Gastroesophageal sphincter (tissue), 4 donors: ENCODE measurements around the gene OCSTAMP. TPM values are rescaled to one million over a fixed set of nuclear protein-coding genes. Genes with fewer than 3 reads are reported as not detected.

Experiments used
- ATAC-seq: fragments of 150-250 bp; one replicate; pipeline ENCODE4 v1.9.1; 2016; ENCODE audit warnings: mild to moderate bottlenecking, moderate library complexity
- H3K27ac ChIP-seq, 4 donors: fragments of 200-600 bp; sonication (generic) in 3 of 4; 1 replicate in 3 of 4; 2 replicates in 1 of 4; pipeline ENCODE4 v1.5.1; 2016 to 2019
- H3K27me3 ChIP-seq: fragments of 200-600 bp; sonication (generic); one replicate; pipeline ENCODE4 v1.5.1; 2019
- H3K36me3 ChIP-seq, 2 donors: fragments of 200-600 bp; sonication (generic); one replicate each; pipeline ENCODE4 v1.5.1; 2019; ENCODE audit warnings: control low read depth in 1 of 2
- H3K4me1 ChIP-seq, 3 donors: fragments of 200-600 bp; sonication (generic); 1 replicate in 2 of 3; 2 replicates in 1 of 3; pipeline ENCODE4 v1.5.1; 2016 to 2019; ENCODE audit warnings: control low read depth in 2 of 3
- H3K4me3 ChIP-seq, 2 donors: fragments of 200-600 bp; sonication (generic); one replicate each; pipeline ENCODE4 v1.5.1; 2019; ENCODE audit warnings: mild to moderate bottlenecking in 1 of 2, moderate library complexity in 1 of 2
- H3K9me3 ChIP-seq, 3 donors: fragments of 200-600 bp; sonication (generic); one replicate each; pipeline ENCODE4 v1.5.1; 2017 to 2019; ENCODE audit warnings: control low read depth in 2 of 3
- CTCF ChIP-seq, 4 experiments: fragments of 200-600 bp in 2 of 4; fragments of 450-650 bp in 2 of 4; sonication (generic) in 1 of 4; IDR thresholded peaks; one replicate each; pipeline ENCODE4 v1.5.1; 2017 to 2019; ENCODE audit warnings: antibody characterized with exemption in 4 of 4, mild to moderate bottlenecking in 2 of 4, moderate library complexity in 2 of 4
- EP300 ChIP-seq: sonication (generic); formaldehyde crosslinking; IDR thresholded peaks from one replicate; pipeline ENCODE4 v1.6.1; 2017; ENCODE audit warnings: antibody characterized with exemption, mild to moderate bottlenecking
- POLR2A ChIP-seq, 2 donors: fragments of 450-650 bp; IDR thresholded peaks; one replicate each; pipeline ENCODE4 v1.6.1; 2017; ENCODE audit warnings: antibody characterized with exemption in 2 of 2, mild to moderate bottlenecking in 2 of 2, moderate library complexity in 1 of 2
- POLR2AphosphoS5 ChIP-seq: sonication (generic); formaldehyde crosslinking; IDR thresholded peaks from one replicate; pipeline ENCODE4 v1.6.1; 2017; ENCODE audit warnings: antibody characterized with exemption
- WGBS, 2 donors: methylation state at CpG; one replicate each; pipeline ENCODE4 v1.1.5; 2018; ENCODE audit warnings: low coverage in 1 of 2; 5-methylcytosine and 5-hydroxymethylcytosine counted together
- total RNA-seq, 4 donors: library from RNA; depleted of rRNA; stranded (reverse); fragments of >200 nt; gene quantifications; one replicate each; pipeline ENCODE4 v1.1.0, GENCODE V29; 2016

Gene OCSTAMP
- total RNA-seq, 4 donors from 2014 or later, result not detected

- Histone ChIP-seq H3K4me3 (no peak overlapping the region), H3K9me3 (peaks cover 0 to 44% (median 6%) of the 10 kb centered on the region in 3 donors), H3K27me3 (no peaks in the 10 kb centered on the region), H3K36me3 (peaks cover 0 to 2% of the 10 kb centered on the region in 2 donors), H3K27ac (no peak overlapping the region), H3K4me1 (no peaks in the 10 kb centered on the region)
- ATAC-seq, result no peak
- TF ChIP-seq POLR2A (IDR thresholded peaks at IDR 0.05) (no peak), CTCF (IDR thresholded peaks at IDR 0.05) (no peak), POLR2AphosphoS5 (no peak), EP300 (no peak)
- 96 to 97% methylated on average over 4 to 6 of the region's 6 CpGs for WGBS, 2 donors
Measured at GRCh38 chr20:46501961-46502360, 48.5 kb downstream of the OCSTAMP start.

- Histone ChIP-seq H3K4me1 (no peaks in the 10 kb centered on the region), H3K36me3 (peaks cover 0 to 2% of the 10 kb centered on the region in 2 donors), H3K27ac (no peak overlapping the region), H3K27me3 (no peaks in the 10 kb centered on the region), H3K9me3 (peaks cover 0 to 44% (median 6%) of the 10 kb centered on the region in 3 donors), H3K4me3 (no peak overlapping the region)
- TF ChIP-seq POLR2A (IDR thresholded peaks at IDR 0.05) (no peak), EP300 (no peak), POLR2AphosphoS5 (no peak), CTCF (IDR thresholded peaks at IDR 0.05) (no peak)
- WGBS, 2 donors, result 95 to 100% methylated on average over 4 to 5 of the region's 5 CpGs
- no peak for ATAC-seq
Measured at GRCh38 chr20:46501337-46501942, 49.0 kb downstream of the OCSTAMP start.

- Histone ChIP-seq H3K27me3 (peaks cover 3% of the 10 kb centered on the region), H3K4me1 (no peaks in the 10 kb centered on the region), H3K36me3 (no peaks in the 10 kb centered on the region), H3K27ac (no peak overlapping the region), H3K4me3 (no peak overlapping the region), H3K9me3 (peaks cover 0 to 6% (median 0%) of the 10 kb centered on the region in 3 donors)
- WGBS, 2 donors, result 43 to 72% methylated on average over 1 to 4 of the region's 4 CpGs
- no peak for ATAC-seq
- TF ChIP-seq CTCF (IDR thresholded peaks at IDR 0.05) (no peak), EP300 (no peak), POLR2AphosphoS5 (no peak), POLR2A (IDR thresholded peaks at IDR 0.05) (no peak)
Measured at GRCh38 chr20:46494077-46494476, 56.4 kb downstream of the OCSTAMP start.

GRCh38 chr20:46491354-46491753 lies 59.1 kb downstream of the OCSTAMP start:
- Histone ChIP-seq H3K4me3 (no peak overlapping the region), H3K36me3 (no peaks in the 10 kb centered on the region), H3K27ac (no peak overlapping the region), H3K27me3 (peaks cover 15% of the 10 kb centered on the region), H3K9me3 (no peaks in the 10 kb centered on the region), H3K4me1 (no peaks in the 10 kb centered on the region)
- TF ChIP-seq POLR2A (IDR thresholded peaks at IDR 0.05) (no peak), CTCF (IDR thresholded peaks at IDR 0.05) (no peak), POLR2AphosphoS5 (no peak), EP300 (no peak)
- no peak for ATAC-seq
- WGBS, 2 donors, result 89 to 92% methylated on average over 7 to 8 of the region's 8 CpGs

Other genes starting within 250 kb of the OCSTAMP start
- under 1 TPM in 1 of 4 donors, not detected in 3; 0.15 TPM for gene CDH22, start 242.2 kb downstream of the OCSTAMP start, total RNA-seq
- 10 to 100 TPM; 41.6 to 69.1 (median 53.8) TPM for gene ELMO2, start 144.0 kb downstream of the OCSTAMP start, total RNA-seq
- 1 to 10 TPM in 2 of 4 donors, under 1 TPM in 2; 0.54 to 6.5 (median 1.1) TPM for gene ZNF334, start 37.1 kb downstream of the OCSTAMP start, total RNA-seq
- gene SLC13A3, start 100.8 kb upstream of the OCSTAMP start, total RNA-seq, result 1 to 10 TPM in 1 of 4 donors, under 1 TPM in 3; 0.62 to 1.6 (median 0.80) TPM
- 10 to 100 TPM; 14.6 to 21.3 (median 18.7) TPM for gene TP53RK, start 138.8 kb upstream of the OCSTAMP start, total RNA-seq
- gene SLC2A10, start 159.0 kb upstream of the OCSTAMP start, total RNA-seq, result 10 to 100 TPM in 3 of 4 donors, 1 to 10 TPM in 1; 10.0 to 20.1 (median 11.5) TPM